Measurements from ENCODE around the gene PPP2R5E. TPM values are rescaled to one million over a fixed set of nuclear protein-coding genes. Genes with fewer than 3 reads are reported as not detected.

The PPP2R5E gene
- total and polyA plus RNA-seq, 10 of the 15 experiments (the other 5 are each of a cell fraction or from before 2014, with no cell fraction given), result 11.4 to 56.2 (median 22.7) TPM

- ChIA-PET SMC1A (ENCODE audit: uncharacterized antibody, unreplicated experiment) (interaction anchor here (1.0 to 6.5 kb wide), 4 partner anchors 10 to 54 kb away, joined by 4 to 36 read pairs (median 7); no protein-coding TSS in a partner anchor), CTCF (interaction anchor here (0.6 to 1.1 kb wide), 3 partner anchors 12 to 87 kb away, joined by 3 to 4 read pairs (median 4); no protein-coding TSS in a partner anchor), RAD21 (ENCODE audit: unreplicated experiment) (no interaction called here), POLR2A (interaction anchor here (0.6 to 1.3 kb wide), 3 partner anchors 9 to 145 kb away, joined by 3 to 5 read pairs (median 4); no protein-coding TSS in a partner anchor)
- no TSS peak for BruUV-seq (replicated peaks)
- Histone ChIP-seq H3K27ac (ENCODE audit: control insufficient read depth, insufficient read depth) (no peak overlapping the region), H4K20me1 (ENCODE audit: control insufficient read depth, insufficient read depth) (no peaks in the 10 kb centered on the region; the same call in 1 of the 2 replicates), H3K9me3 (replicated peaks; ENCODE audit: control insufficient read depth, insufficient read depth, low read length) (no peaks in the 10 kb centered on the region; the same call in 2 of the 3 replicates), H3K79me2 (ENCODE audit: control insufficient read depth, insufficient read depth, low read length) (peaks cover 29% of the 10 kb centered on the region), H2AFZ (ENCODE audit: control insufficient read depth, low read depth, low read length) (no peak overlapping the region), H3K4me2 (ENCODE audit: control insufficient read depth, insufficient read depth) (no peak overlapping the region), H3K27me3 (replicated peaks in 1 of 2; ENCODE audit: control insufficient read depth in 2 of 2, insufficient read depth in 2 of 2, low read length in 1 of 2) (no peaks in the 10 kb centered on the region), H3K36me3 (ENCODE audit: control insufficient read depth in 2 of 2, insufficient read depth in 2 of 2, low read length in 1 of 2) (peaks cover 0 to 4% of the 10 kb centered on the region in 2 experiments; a peak in 1 of 4 replicates), H3K4me1 (ENCODE audit: control insufficient read depth, insufficient read depth, low read length) (no peaks in the 10 kb centered on the region; the same call in 1 of the 2 replicates), H3K4me3 (no peak overlapping the region), H3K9ac (ENCODE audit: control insufficient read depth, insufficient read depth, low read length) (no peak overlapping the region)
- in situ Hi-C loops (cut with MboI), result no loop called here
- DNase-seq (ENCODE audit: low read depth, low spot score) (no peak), ATAC-seq (no peak), FAIRE-seq (no peak)
- 97% methylated on average over 4 of the region's 4 CpGs for WGBS (ENCODE audit: insufficient coverage, insufficient replicate concordance, low lambda C conversion rate, missing lambda C conversion rate)
- no peak for TF ChIP-seq KLF5 (IDR thresholded peaks at IDR 0.05; ENCODE audit: partially characterized antibody)
- intact Hi-C loops (cut with micrococcal nuclease; ENCODE audit: unreplicated experiment), result no loop called here
These were observed 85.7 kb downstream of the PPP2R5E start for GRCh38 chr14:63457498-63457897.

GRCh38 chr14:63454863-63455622 is 88.1 kb downstream of the PPP2R5E start:
- POLR2A ChIA-PET, result no interaction called here
- no peaks in the 10 kb centered on the region for H3K9me3 ChIP-seq (replicated peaks; ENCODE audit: control insufficient read depth, insufficient read depth, low read length)
- no peak for FAIRE-seq
- intact Hi-C loops (cut with micrococcal nuclease; ENCODE audit: unreplicated experiment) (no loop called here), in situ Hi-C loops (cut with MboI) (no loop called here)
- RAD21 ChIA-PET (ENCODE audit: unreplicated experiment), result interaction anchor here (0.7 to 1.4 kb wide), 5 partner anchors 22 to 89 kb away, joined by 3 to 5 read pairs (median 3); partner anchors contain the start of gene PPP2R5E
- no peak overlapping the region for H3K4me3 ChIP-seq
- H4K20me1 ChIP-seq (ENCODE audit: control insufficient read depth, insufficient read depth), result no peaks in the 10 kb centered on the region; the same call in 1 of the 2 replicates
- ATAC-seq, result peak; percentile 83
- H3K4me2 ChIP-seq (ENCODE audit: control insufficient read depth, insufficient read depth), result no peak overlapping the region
- peaks cover 0 to 12% of the 10 kb centered on the region in 2 experiments; a peak in 1 of 4 replicates for H3K36me3 ChIP-seq (ENCODE audit: control insufficient read depth in 2 of 2, insufficient read depth in 2 of 2, low read length in 1 of 2)
- SMC1A ChIA-PET (ENCODE audit: uncharacterized antibody, unreplicated experiment), result interaction anchor here (0.6 to 6.5 kb wide), 15 partner anchors 9 to 630 kb away, joined by 3 to 36 read pairs (median 5); no protein-coding TSS in a partner anchor
- H3K27ac ChIP-seq (ENCODE audit: control insufficient read depth, insufficient read depth), result no peak overlapping the region
- no peaks in the 10 kb centered on the region for H3K27me3 ChIP-seq (replicated peaks in 1 of 2; ENCODE audit: control insufficient read depth in 2 of 2, insufficient read depth in 2 of 2, low read length in 1 of 2)
- 97% methylated on average over 2 of the region's 2 CpGs for WGBS (ENCODE audit: insufficient coverage, insufficient replicate concordance, low lambda C conversion rate, missing lambda C conversion rate)
- H2AFZ ChIP-seq (ENCODE audit: control insufficient read depth, low read depth, low read length), result no peak overlapping the region
- no peaks in the 10 kb centered on the region; the same call in 1 of the 2 replicates for H3K4me1 ChIP-seq (ENCODE audit: control insufficient read depth, insufficient read depth, low read length)
- BruUV-seq (replicated peaks), result no TSS peak
- peaks cover 33% of the 10 kb centered on the region for H3K79me2 ChIP-seq (ENCODE audit: control insufficient read depth, insufficient read depth, low read length)
- CTCF ChIA-PET, result interaction anchor here (1.5 to 2.6 kb wide), 2 partner anchors 12 to 89 kb away, joined by 3 to 11 read pairs; partner anchors contain the start of gene PPP2R5E
- no peak overlapping the region for H3K9ac ChIP-seq (ENCODE audit: control insufficient read depth, insufficient read depth, low read length)
- no peak for DNase-seq (ENCODE audit: low read depth, low spot score)
- TF ChIP-seq ELK1 (IDR thresholded peaks at IDR 0.05; ENCODE audit: low read depth, low read length) (no peak), IKZF2 (IDR thresholded peaks at IDR 0.05) (peak in 1 of 2 experiments; percentile 27; a peak in 1 of 4 replicates), PBX3 (IDR thresholded peaks at IDR 0.05; ENCODE audit: insufficient replicate concordance, low read depth, low read length) (no peak), MYB (IDR thresholded peaks at IDR 0.05; ENCODE audit: borderline replicate concordance, low read depth, low read length) (no peak), ZNF274 (IDR thresholded peaks at IDR 0.05; ENCODE audit: insufficient read depth, insufficient read length) (no peak), KLF5 (IDR thresholded peaks at IDR 0.05; ENCODE audit: partially characterized antibody) (no peak), POU2F2 (IDR thresholded peaks at IDR 0.05; ENCODE audit: borderline replicate concordance, low read depth, low read length) (no peak), MEF2B (IDR thresholded peaks at IDR 0.05; ENCODE audit: partially characterized antibody, poor library complexity, severe bottlenecking) (peak; percentile 71), SUPT20H (IDR thresholded peaks at IDR 0.05; ENCODE audit: borderline replicate concordance, control insufficient read depth, low read depth, low read length) (no peak), IKZF1 (conservative IDR thresholded peaks at IDR 0.05) (0 out of 2 replicates have a peak, but pooled peaks have one; percentile 36), SMAD1 (IDR thresholded peaks at IDR 0.05; ENCODE audit: low read depth, partially characterized antibody) (peak; percentile 33), CBX5 (IDR thresholded peaks at IDR 0.05; ENCODE audit: low read depth) (no peak)

Measured in GM12878 (cell line).